ENCODE measurements around the gene PRKG1.

GRCh38 chr10:51619365-51619764 is 545.1 kb downstream of the PRKG1 start:
- TF ChIP-seq CTCF (IDR thresholded peaks at IDR 0.05) (no peak), POLR2AphosphoS5 (IDR thresholded peaks at IDR 0.05; ENCODE audit: insufficient read depth in 1 of 2, low read depth in 1 of 2) (no peak)
